GM12801 (cell line): ENCODE results near the gene PRKG1.

Experiments used
- TF ChIP-seq, protein P1 (sequence below): IDR thresholded peaks from one replicate; pipeline ENCODE4 v1.5.1; 2011; ENCODE audit warnings: control low read depth; ENCODE audit not compliant: insufficient read length; ENCODE audit errors: extremely low read depth

Gene PRKG1

GRCh38 chr10:51488766-51489408 is 414.6 kb downstream of the PRKG1 start:
- TF ChIP-seq, protein P1, sequence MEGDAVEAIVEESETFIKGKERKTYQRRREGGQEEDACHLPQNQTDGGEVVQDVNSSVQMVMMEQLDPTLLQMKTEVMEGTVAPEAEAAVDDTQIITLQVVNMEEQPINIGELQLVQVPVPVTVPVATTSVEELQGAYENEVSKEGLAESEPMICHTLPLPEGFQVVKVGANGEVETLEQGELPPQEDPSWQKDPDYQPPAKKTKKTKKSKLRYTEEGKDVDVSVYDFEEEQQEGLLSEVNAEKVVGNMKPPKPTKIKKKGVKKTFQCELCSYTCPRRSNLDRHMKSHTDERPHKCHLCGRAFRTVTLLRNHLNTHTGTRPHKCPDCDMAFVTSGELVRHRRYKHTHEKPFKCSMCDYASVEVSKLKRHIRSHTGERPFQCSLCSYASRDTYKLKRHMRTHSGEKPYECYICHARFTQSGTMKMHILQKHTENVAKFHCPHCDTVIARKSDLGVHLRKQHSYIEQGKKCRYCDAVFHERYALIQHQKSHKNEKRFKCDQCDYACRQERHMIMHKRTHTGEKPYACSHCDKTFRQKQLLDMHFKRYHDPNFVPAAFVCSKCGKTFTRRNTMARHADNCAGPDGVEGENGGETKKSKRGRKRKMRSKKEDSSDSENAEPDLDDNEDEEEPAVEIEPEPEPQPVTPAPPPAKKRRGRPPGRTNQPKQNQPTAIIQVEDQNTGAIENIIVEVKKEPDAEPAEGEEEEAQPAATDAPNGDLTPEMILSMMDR: no peak

- TF ChIP-seq, protein P1: no peak
These were observed 424.1 kb downstream of the PRKG1 start for GRCh38 chr10:51498424-51498823.

DNA sequence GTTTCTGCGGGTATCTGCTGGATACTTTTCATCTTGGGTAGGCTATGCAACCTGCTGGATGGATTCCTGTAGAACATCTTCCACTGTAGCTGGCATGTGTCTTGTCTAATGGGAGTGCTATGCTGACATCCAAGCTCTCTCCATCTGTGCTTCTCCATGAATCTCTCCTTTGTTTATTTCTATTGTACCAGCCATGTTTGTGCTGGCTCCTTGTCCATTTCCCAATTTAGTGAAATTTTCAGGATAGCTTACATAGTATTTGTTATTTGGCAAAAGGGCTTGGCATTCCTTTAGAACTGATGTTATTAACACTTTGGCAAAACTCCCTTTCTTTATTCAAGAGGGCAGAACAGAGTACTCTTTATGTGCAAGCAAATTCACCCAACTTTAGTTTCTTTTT is 427.1 kb downstream of the PRKG1 start:
- TF ChIP-seq, protein P1: no peak

DNA sequence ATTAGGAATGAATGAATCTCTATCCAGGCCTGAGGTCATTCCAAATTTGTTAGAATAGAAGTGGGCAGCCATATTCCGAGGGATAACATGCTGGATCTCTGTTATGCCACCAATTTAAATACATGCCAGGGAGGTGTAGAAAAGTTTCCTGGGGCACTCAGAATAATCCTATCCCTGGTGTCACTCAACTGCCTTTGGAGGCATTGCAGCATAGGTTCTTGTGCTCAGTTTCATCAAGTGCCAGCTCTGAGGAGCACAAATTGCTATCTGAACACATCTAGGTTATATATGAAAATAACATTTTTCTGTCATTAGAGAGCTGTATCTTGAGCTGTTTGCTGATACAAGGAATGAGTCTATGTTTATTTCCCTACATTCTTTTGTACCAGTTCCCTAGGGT is 427.8 kb downstream of the PRKG1 start:
- TF ChIP-seq, protein P1: no peak

GRCh38 chr10:51503378-51503777 is 429.1 kb downstream of the PRKG1 start:
- TF ChIP-seq, protein P1: no peak

DNA sequence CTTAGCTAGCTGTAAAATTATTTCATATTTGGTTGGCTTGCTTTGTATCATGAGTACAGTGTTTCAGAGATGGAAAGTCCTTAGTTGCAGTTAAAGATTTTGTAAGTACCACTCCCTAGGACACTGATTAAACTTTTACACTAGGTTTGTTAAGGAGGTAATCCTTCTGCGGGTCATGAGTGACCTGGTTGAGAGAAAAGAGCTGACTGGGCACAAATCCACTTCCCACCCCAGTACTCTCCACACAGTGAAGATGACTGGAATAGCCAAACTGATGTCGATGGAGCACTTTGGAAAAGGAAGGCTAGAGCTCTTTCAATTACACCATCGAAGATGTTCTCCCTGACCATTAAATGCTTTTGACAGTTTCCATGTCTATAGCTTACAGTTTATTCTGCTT is 433.2 kb downstream of the PRKG1 start:
- TF ChIP-seq, protein P1: no peak

- TF ChIP-seq, protein P1: no peak
These were observed 433.9 kb downstream of the PRKG1 start for GRCh38 chr10:51508156-51508555.
